ENCODE results near the gene CADM2.

CADM2 gene

DNA sequence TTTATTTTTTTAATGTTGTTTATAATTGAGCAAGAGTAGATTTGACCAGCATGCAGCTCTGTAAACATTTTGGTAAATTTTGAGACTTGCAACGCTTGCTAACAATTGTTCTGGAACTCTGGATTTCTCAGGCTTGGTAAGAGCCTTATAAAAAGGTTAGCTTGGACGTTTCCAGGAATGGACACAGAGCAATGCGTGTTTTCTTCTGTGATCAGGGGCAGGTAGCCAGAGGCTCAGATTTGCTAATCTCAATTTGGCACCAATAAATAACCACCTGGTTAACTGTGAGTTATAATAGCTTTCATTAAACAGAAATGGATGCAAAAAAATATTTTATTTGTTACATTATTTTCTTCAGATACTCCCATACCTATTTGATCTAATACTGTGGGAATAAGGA lies 39.8 kb downstream of the CADM2 start:
- no peak overlapping the region for H3K4me3 ChIP-seq (ENCODE audit: low read depth, low read length)
- TF ChIP-seq, protein P1, sequence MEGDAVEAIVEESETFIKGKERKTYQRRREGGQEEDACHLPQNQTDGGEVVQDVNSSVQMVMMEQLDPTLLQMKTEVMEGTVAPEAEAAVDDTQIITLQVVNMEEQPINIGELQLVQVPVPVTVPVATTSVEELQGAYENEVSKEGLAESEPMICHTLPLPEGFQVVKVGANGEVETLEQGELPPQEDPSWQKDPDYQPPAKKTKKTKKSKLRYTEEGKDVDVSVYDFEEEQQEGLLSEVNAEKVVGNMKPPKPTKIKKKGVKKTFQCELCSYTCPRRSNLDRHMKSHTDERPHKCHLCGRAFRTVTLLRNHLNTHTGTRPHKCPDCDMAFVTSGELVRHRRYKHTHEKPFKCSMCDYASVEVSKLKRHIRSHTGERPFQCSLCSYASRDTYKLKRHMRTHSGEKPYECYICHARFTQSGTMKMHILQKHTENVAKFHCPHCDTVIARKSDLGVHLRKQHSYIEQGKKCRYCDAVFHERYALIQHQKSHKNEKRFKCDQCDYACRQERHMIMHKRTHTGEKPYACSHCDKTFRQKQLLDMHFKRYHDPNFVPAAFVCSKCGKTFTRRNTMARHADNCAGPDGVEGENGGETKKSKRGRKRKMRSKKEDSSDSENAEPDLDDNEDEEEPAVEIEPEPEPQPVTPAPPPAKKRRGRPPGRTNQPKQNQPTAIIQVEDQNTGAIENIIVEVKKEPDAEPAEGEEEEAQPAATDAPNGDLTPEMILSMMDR (conservative IDR thresholded peaks at IDR 0.05; ENCODE audit: low read depth, low read length): no peak
- DNase-seq (ENCODE audit: low read depth): no peak

DNA sequence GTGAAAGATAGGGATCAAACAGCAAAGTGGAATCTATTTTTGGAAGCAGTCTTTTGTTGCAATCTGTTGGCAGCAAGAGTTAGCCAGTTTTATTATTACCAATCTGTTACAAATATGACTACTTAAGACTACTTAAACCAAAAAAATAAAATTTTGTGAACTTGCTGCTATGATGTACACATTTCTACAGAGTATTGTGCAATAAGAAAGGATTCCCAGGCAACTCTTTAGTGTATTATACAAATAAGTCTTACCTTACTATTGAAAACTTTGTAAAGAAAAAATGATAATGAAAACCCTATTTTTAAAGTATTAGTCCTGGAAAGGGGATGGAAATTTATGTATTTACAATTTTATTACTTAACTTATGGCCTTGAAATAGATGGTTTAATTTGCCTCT lies 44.7 kb downstream of the CADM2 start:
- no peak overlapping the region for H3K4me3 ChIP-seq (ENCODE audit: low read depth, low read length)
- TF ChIP-seq, protein P1 (conservative IDR thresholded peaks at IDR 0.05; ENCODE audit: low read depth, low read length): no peak
- DNase-seq (ENCODE audit: low read depth): peak; percentile 15

DNA sequence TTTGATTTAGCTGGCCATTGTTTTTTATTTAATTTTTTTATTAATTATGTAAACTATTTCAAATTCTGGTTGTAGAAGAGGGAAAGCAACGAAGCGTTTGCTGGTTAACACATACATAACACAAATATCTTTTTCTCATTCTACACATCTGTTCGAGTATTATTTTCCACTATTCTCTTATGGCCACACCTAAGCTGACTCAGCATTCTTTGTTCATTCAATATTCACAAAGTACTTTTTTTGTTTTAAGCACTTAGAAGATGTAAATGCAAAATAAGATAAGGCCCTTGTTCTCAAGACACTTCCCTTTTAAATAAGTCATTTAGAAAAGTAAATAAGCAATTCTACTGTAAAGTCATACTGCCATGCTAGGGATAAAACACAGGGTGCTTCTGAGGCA lies 45.4 kb downstream of the CADM2 start:
- TF ChIP-seq, protein P1 (conservative IDR thresholded peaks at IDR 0.05; ENCODE audit: low read depth, low read length): no peak
- DNase-seq (ENCODE audit: low read depth): no peak
- H3K4me3 ChIP-seq (ENCODE audit: low read depth, low read length): no peak overlapping the region

DNA sequence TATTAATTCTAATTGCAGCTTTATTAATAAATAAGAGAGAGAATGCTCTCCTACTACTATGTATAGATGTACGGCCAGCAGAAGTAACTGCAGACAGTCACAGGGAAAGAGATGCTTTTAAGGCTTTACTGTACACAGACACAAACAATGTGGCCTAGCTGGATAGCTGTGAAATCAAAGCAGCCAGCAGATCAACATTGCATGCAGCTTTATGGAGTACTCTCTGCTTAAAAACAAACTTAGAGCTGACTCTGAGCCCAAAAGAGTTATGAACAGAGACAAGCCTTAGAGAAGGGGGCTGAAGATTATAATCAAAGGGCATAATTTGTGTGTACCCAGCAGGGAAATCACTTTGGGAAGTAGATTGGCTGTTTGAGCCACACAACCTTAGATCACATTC lies 47.2 kb downstream of the CADM2 start:
- no peak overlapping the region for H3K4me3 ChIP-seq (ENCODE audit: low read depth, low read length)
- TF ChIP-seq, protein P1 (conservative IDR thresholded peaks at IDR 0.05; ENCODE audit: low read depth, low read length): no peak
- DNase-seq (ENCODE audit: low read depth): no peak

DNA sequence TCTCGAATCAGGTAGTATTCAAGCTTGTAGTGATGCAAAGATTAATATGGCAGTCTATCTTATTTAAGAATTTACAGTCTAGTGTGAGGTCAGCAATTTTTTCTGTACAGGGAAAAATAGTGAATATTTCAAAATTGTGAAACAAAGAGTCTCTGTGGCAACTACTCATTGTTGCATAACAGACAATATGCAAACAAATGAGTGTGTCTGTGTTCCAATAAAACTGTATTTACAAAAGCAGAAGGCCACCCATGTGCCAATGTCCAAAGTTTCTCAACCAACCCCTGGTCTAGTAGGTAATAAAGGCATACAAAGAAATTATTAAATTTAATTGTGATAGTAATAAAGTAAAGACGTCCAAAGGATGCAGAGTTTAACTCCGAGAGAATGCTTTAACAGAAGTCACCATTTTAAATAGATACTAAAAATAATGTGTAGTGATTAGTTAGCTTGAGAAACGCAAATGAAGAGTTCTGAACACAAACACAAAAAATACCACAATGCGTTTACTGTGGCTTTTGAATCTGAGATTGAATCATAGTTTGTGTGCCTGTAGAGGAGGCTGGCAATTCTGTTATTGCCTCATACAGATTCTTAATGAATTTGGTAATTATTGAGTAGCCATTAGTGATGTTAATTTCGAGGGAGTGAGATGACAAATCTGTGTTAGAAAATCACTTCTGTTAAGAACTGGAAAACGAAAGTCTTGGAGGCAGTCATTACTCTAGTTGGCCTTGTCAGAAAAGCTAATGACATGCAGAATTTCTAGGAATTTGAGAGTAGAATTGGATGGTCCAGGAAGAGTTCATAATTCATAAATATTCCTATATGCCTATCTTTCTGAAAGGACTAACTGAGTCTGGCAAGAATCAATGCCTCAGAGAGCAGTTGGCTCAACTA lies 48.7 kb downstream of the CADM2 start:
- DNase-seq (ENCODE audit: low read depth): peak; percentile 16
- TF ChIP-seq, protein P1 (conservative IDR thresholded peaks at IDR 0.05; ENCODE audit: low read depth, low read length): no peak
- no peak overlapping the region for H3K4me3 ChIP-seq (ENCODE audit: low read depth, low read length)

DNA sequence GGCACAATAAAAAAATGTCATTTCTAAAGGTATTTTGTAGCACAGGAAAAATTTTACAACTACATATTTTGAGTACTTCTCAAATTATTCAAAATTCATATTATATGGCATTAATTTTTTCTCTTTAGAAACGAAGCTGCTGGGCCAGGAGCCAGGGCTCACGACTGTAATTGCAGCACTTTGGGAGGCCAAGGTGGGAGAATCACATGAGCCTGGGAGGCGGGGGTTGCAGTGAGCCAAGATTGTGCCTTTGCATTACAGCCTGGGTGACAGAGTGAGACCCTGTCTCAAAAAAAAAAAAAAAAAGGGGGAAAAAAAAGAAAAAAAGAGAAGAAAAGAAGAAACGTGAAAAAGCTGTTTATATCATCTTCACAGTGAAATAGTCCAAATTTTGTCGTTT lies 62.0 kb downstream of the CADM2 start:
- H3K4me3 ChIP-seq (ENCODE audit: low read depth, low read length): no peak overlapping the region
- TF ChIP-seq, protein P1 (conservative IDR thresholded peaks at IDR 0.05; ENCODE audit: low read depth, low read length): no peak
- DNase-seq (ENCODE audit: low read depth): no peak

DNA sequence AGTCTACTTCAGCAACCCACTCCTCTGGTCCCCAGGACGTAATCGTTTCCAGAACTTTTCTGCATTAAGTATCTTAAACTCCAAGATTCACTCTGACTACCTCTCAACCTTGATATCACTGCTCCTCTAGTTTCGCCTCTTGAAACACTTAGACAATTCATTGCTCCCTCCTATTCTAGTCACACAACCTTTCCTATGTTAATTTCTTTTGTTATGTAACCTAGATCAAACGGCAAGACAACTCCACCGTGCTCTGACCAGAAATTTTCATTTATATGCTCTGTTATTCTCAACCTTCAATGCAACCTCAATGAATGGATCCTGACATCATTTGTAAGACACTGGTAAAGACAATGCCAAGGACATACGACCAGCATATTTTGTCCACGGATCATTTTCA lies 71.3 kb downstream of the CADM2 start:
- TF ChIP-seq, protein P1 (conservative IDR thresholded peaks at IDR 0.05; ENCODE audit: low read depth, low read length): no peak
- H3K4me3 ChIP-seq (ENCODE audit: low read depth, low read length): no peak overlapping the region
- DNase-seq (ENCODE audit: low read depth): no peak

Measured in choroid plexus epithelial cell (primary cell).